ENCODE data around the gene MARCHF11.

MARCHF11 gene

DNA sequence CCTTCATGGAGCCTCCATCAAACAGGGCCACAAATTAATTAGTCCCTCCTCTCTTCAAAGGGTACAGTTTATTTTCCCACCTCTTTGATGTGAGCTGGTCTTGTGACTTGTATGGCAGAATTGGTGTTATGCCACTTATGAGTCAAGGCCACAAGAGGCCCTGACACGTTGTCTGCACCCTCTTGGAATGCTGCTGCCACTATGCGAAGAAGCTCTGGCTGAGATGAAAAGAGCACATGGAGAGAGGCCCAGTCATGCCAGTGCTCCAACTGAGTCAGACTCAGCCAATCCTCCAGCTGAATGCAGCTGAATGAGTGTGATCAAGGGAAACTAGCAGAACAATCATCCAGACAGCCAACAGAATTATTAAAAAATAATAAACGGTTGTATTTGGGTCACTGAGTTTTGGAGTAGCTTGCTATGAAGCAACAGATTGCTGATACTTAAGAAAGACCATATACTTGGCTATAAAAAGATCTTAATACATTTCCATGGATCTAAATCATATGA, 128.3 kb downstream of the MARCHF11 start:
- no peak for TF ChIP-seq FOXP2 (optimal IDR thresholded peaks at IDR 0.05; ENCODE audit: borderline replicate concordance, extremely low read depth, extremely low read length, insufficient read depth)
- TF ChIP-seq SIN3A (IDR thresholded peaks at IDR 0.05; ENCODE audit: borderline replicate concordance, insufficient read depth, low read length) = no peak

DNA sequence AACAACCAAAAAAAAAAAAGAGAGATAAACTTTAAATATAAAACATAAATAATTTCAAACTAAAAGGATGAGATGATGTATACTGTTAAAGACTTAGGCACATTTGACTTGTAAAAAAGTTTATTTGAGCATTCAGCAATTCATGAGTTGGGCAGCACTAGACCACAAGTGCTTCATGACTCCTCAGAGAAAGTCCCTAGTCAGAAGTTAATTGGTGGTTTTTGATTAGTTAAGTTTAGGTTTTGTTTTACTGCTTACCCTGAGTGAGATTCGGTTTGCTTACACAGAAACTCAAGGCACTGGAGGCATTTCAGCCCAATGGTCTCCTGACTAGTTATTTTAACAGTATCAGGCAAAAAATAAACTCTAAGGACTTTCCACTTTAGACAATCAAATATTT, 129.2 kb downstream of the MARCHF11 start:
- TF ChIP-seq SIN3A (IDR thresholded peaks at IDR 0.05; ENCODE audit: borderline replicate concordance, insufficient read depth, low read length) (no peak), TAF1 (IDR thresholded peaks at IDR 0.05; ENCODE audit: borderline replicate concordance, insufficient read depth, low read length) (no peak), FOXP2 (optimal IDR thresholded peaks at IDR 0.05; ENCODE audit: borderline replicate concordance, extremely low read depth, extremely low read length, insufficient read depth) (no peak), POLR2AphosphoS5 (IDR thresholded peaks at IDR 0.05; ENCODE audit: low read depth, low read length) (no peak)
- TF ChIP-seq, protein P1, sequence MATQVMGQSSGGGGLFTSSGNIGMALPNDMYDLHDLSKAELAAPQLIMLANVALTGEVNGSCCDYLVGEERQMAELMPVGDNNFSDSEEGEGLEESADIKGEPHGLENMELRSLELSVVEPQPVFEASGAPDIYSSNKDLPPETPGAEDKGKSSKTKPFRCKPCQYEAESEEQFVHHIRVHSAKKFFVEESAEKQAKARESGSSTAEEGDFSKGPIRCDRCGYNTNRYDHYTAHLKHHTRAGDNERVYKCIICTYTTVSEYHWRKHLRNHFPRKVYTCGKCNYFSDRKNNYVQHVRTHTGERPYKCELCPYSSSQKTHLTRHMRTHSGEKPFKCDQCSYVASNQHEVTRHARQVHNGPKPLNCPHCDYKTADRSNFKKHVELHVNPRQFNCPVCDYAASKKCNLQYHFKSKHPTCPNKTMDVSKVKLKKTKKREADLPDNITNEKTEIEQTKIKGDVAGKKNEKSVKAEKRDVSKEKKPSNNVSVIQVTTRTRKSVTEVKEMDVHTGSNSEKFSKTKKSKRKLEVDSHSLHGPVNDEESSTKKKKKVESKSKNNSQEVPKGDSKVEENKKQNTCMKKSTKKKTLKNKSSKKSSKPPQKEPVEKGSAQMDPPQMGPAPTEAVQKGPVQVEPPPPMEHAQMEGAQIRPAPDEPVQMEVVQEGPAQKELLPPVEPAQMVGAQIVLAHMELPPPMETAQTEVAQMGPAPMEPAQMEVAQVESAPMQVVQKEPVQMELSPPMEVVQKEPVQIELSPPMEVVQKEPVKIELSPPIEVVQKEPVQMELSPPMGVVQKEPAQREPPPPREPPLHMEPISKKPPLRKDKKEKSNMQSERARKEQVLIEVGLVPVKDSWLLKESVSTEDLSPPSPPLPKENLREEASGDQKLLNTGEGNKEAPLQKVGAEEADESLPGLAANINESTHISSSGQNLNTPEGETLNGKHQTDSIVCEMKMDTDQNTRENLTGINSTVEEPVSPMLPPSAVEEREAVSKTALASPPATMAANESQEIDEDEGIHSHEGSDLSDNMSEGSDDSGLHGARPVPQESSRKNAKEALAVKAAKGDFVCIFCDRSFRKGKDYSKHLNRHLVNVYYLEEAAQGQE (IDR thresholded peaks at IDR 0.05; ENCODE audit: insufficient read depth in 1 of 2, low read depth in 2 of 2, low read length in 2 of 2) = no peak

DNA sequence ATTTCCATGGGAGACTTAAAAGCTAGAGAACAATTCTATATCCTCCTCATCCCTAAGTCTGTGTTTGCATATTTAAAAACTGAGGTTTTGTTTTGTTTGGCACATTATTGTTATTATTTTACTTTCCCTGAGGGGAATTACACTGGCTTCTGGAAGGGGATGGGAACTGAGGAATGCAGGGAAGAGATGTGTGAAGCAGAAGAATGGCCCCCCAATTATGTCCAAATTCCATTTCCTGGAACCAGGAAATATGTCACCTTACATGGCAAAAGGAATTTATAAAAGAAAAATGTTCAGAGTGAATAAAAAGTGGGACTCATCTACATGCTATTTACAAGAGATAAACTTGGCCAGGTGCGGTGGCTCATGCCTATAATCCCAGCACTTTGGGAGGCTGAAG, 129.8 kb downstream of the MARCHF11 start:
- no peak for TF ChIP-seq FOXP2 (optimal IDR thresholded peaks at IDR 0.05; ENCODE audit: borderline replicate concordance, extremely low read depth, extremely low read length, insufficient read depth)
- no peak for TF ChIP-seq POLR2AphosphoS5 (IDR thresholded peaks at IDR 0.05; ENCODE audit: low read depth, low read length)
- no peak for TF ChIP-seq SIN3A (IDR thresholded peaks at IDR 0.05; ENCODE audit: borderline replicate concordance, insufficient read depth, low read length)
- TF ChIP-seq, protein P1 (IDR thresholded peaks at IDR 0.05; ENCODE audit: insufficient read depth in 1 of 2, low read depth in 2 of 2, low read length in 2 of 2) = no peak
- no peak for TF ChIP-seq TAF1 (IDR thresholded peaks at IDR 0.05; ENCODE audit: borderline replicate concordance, insufficient read depth, low read length)

DNA sequence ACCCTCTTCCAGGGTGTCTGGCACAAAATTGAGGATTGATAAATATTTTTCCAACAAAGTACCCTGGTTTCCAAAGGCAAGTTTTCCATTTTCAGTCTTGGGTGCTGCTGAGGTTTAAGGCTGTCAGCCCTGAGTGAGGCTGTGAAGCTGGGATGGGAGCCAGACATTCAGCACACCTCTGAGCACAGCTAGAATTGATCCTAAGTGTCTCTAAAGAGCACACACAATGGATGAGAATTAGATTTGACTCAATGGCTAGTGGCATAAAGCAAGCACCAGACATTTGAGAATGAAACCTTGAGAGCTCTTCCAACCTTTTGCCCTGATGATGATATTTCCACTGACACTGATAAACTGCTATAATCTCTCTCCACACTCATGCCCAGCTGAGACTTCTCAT, 131.5 kb downstream of the MARCHF11 start:
- TF ChIP-seq TAF1 (IDR thresholded peaks at IDR 0.05; ENCODE audit: borderline replicate concordance, insufficient read depth, low read length) = no peak
- no peak for TF ChIP-seq POLR2AphosphoS5 (IDR thresholded peaks at IDR 0.05; ENCODE audit: low read depth, low read length)
- no peak for TF ChIP-seq SIN3A (IDR thresholded peaks at IDR 0.05; ENCODE audit: borderline replicate concordance, insufficient read depth, low read length)

DNA sequence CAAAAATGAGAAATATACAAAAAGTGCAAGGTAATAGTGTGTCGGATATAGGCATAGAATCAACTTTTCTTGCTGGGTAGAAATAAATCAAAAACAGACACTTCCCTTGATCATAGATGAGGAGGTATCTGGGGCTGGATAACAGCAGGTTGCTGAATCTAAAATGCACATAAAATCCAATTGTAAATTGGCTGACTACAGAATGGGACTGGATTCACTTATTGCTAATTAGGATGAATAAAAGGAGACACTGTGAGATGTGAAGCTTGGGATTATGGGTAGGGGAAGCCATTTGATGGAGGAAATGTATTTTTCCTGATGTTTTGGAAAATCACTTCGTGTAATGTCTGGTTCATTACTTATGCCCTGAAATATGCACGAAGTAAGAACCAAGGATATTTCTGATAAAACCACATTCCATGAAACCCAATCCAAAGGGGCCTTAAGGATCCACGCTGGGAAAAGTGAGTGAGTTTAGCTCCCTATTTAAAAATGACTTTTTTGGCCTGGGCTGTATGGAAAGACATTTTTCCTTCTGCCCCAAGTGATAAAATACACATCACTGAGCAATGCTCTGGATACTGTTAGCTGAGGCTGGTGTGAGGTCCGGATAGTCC, 136.1 kb downstream of the MARCHF11 start:
- TF ChIP-seq TAF1 (IDR thresholded peaks at IDR 0.05; ENCODE audit: borderline replicate concordance, insufficient read depth, low read length) (no peak), POLR2AphosphoS5 (IDR thresholded peaks at IDR 0.05; ENCODE audit: low read depth, low read length) (no peak), SIN3A (IDR thresholded peaks at IDR 0.05; ENCODE audit: borderline replicate concordance, insufficient read depth, low read length) (no peak), FOXP2 (optimal IDR thresholded peaks at IDR 0.05; ENCODE audit: borderline replicate concordance, extremely low read depth, extremely low read length, insufficient read depth) (no peak)
- TF ChIP-seq, protein P1 (IDR thresholded peaks at IDR 0.05; ENCODE audit: insufficient read depth in 1 of 2, low read depth in 2 of 2, low read length in 2 of 2) = no peak

DNA sequence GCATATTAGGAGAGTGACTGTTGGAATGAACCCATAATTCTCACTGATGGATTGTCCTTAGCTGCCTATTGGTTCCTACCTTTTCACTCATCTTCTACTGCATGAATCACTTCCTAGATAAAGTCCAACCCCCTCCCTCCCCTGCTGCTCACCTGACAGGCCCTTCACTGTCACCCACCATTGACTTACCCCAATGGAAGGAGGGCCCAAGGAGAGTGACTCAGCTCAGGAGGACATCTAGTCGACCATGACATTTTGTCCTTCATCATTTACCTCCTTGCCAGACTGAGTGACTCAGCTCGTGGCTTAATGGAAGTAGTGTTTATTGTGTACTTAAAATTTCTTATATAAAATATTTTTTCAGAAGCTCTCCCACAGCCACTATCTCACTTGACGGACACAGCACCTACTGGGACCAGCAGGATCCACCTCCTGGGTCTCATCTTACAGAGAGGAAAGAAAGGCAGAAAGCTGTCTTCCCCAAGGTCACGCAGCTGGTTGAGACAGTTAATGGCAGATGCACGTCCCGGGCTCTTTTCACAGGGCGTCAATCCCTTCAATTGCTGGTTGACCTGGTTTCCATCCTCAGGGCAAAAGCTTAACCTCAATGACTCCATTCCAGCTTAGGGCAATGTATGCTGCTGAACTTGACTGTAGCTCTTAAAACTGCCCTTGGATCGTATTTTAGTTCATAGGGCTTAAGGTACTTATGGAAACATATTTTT, 142.3 kb downstream of the MARCHF11 start:
- TF ChIP-seq TAF1 (IDR thresholded peaks at IDR 0.05; ENCODE audit: borderline replicate concordance, insufficient read depth, low read length) = no peak
- no peak for TF ChIP-seq FOXP2 (optimal IDR thresholded peaks at IDR 0.05; ENCODE audit: borderline replicate concordance, extremely low read depth, extremely low read length, insufficient read depth)
- TF ChIP-seq, protein P1 (IDR thresholded peaks at IDR 0.05; ENCODE audit: insufficient read depth in 1 of 2, low read depth in 2 of 2, low read length in 2 of 2) = no peak
- no peak for TF ChIP-seq SIN3A (IDR thresholded peaks at IDR 0.05; ENCODE audit: borderline replicate concordance, insufficient read depth, low read length)
- no peak for TF ChIP-seq POLR2AphosphoS5 (IDR thresholded peaks at IDR 0.05; ENCODE audit: low read depth, low read length)

Data from PFSK-1 (cell line).